Caco-2 (cell line): ENCODE results near the gene HABP4. TPM values are rescaled to one million over a fixed set of nuclear protein-coding genes. Genes with fewer than 3 reads are reported as not detected.

Experiments used
- BruUV-seq: library from RNA; stranded (reverse); fragments of 400-500 nt; replicated peaks from 2 replicates; lab custom pipeline; 2021; lab: Mats Ljungman, UMichigan
- CTCF ChIA-PET: fragments of 300-600 bp; sonication (Branson Sonifier 250); formaldehyde crosslinking; loops from one replicate; lab custom pipeline; 2022; ENCODE audit warnings: antibody characterized with exemption; lab: Charles Lee
- POLR2A ChIA-PET: fragments of 300-600 bp; sonication (Branson Sonifier 250); formaldehyde crosslinking; loops from one replicate; lab custom pipeline; 2022; ENCODE audit warnings: antibody characterized with exemption; lab: Charles Lee
- DNase-seq, 2 experiments: peaks; one replicate each; pipeline versions ENCODE4 v3.0.0 to v3.0.0-alpha.2; 2020 to 2022
- H3K27me3 ChIP-seq: replicated peaks from 2 replicates; pipeline ENCODE4 v1.6.0; 2011; ENCODE audit warnings: low read length; ENCODE audit not compliant: control insufficient read depth, insufficient read depth
- H3K36me3 ChIP-seq: 2 replicates; pipeline ENCODE4 v1.5.1; 2011; ENCODE audit warnings: low read length; ENCODE audit not compliant: control insufficient read depth, insufficient read depth
- H3K4me1 ChIP-seq: fragments of 250-450 bp; sonication (Bioruptor Pico); 2 replicates; pipeline ENCODE4 v1.5.1; 2020; ENCODE audit warnings: mild to moderate bottlenecking
- H3K4me3 ChIP-seq: 2 replicates; pipeline ENCODE4 v1.5.1; 2011; ENCODE audit warnings: low read depth, mild to moderate bottlenecking, control low read depth, low read length
- H3K9me3 ChIP-seq: fragments of 250-450 bp; sonication (Bioruptor Pico); 2 replicates; pipeline ENCODE4 v1.5.1; 2020; ENCODE audit warnings: mild to moderate bottlenecking, moderate library complexity
- H3K27ac Mint-ChIP-seq: one replicate; pipeline ENCODE4 v1.8.0; 2022; ENCODE audit warnings: mixed read lengths; ENCODE audit not compliant: unreplicated experiment
- H3K27me3 Mint-ChIP-seq: one replicate; pipeline ENCODE4 v1.8.0; 2022; ENCODE audit warnings: mixed read lengths; ENCODE audit not compliant: insufficient read depth, unreplicated experiment
- H3K36me3 Mint-ChIP-seq: one replicate; pipeline ENCODE4 v1.8.0; 2022; ENCODE audit warnings: mild to moderate bottlenecking, mixed read lengths; ENCODE audit not compliant: insufficient read depth, unreplicated experiment
- H3K4me1 Mint-ChIP-seq: one replicate; pipeline ENCODE4 v1.8.0; 2022; ENCODE audit warnings: low read depth, mixed read lengths; ENCODE audit not compliant: unreplicated experiment
- H3K4me3 Mint-ChIP-seq: one replicate; pipeline ENCODE4 v1.8.0; 2022; ENCODE audit warnings: mild to moderate bottlenecking, moderate library complexity, mixed read lengths; ENCODE audit not compliant: unreplicated experiment
- H3K9me3 Mint-ChIP-seq: one replicate; pipeline ENCODE4 v1.8.0; 2022; ENCODE audit warnings: mixed read lengths; ENCODE audit not compliant: unreplicated experiment
- intact Hi-C: fragments of 100-400 bp; cut with micrococcal nuclease; formaldehyde crosslinking; loops from one replicate; pipeline ENCODE4 v1.10.0; 2022; ENCODE audit not compliant: unreplicated experiment
- total RNA-seq: library from RNA; stranded (reverse); gene quantifications from 2 replicates; pipeline ENCODE4 v1.2.3, GENCODE V29; 2022
- TF ChIP-seq, protein P1 (sequence below), 2 experiments: fragments of 200-600 bp in 1 of 2; IDR thresholded peaks; 1 replicate in 1 of 2; 2 replicates in 1 of 2; pipeline versions ENCODE4 v1.5.1 to v1.8.0; 2011 to 2022; ENCODE audit warnings: antibody characterized with exemption in 1 of 2, control low read depth in 1 of 2, inconsistent platforms in 1 of 2, low read depth in 1 of 2, low read length in 1 of 2, mild to moderate bottlenecking in 1 of 2, moderate library complexity in 1 of 2; ENCODE audit not compliant: insufficient read depth in 1 of 2, severe bottlenecking in 1 of 2, unreplicated experiment in 1 of 2

HABP4 gene
- total RNA-seq, 1 experiment from 2014 or later = 26.7 TPM

DNA sequence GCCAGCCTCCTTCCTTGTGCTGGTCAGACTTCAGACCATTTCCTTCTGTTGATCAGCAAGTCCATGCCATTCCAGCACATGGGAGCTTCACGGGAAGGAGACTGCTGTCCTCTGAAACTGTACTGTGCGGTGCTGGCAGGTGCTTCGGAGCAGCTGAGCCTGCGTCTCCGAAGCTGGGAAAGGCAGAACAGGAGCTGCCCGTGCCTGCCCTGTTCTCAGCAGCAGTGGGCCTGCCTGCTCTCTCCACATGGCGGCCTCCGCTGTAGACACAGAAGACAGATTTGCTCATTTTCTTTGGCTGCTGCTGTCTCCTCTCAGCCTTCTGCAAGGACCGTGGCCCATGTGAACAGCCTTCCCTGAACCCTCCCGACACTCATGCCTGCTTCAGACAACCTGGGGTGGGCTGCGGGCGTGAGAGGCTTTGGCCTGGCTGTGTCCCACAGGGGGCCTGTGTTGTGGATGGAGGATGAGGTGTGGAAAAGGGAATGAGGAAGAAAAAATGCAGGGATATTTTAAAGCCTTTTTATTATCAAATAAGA is 43.1 kb downstream of the HABP4 start:
- CTCF ChIA-PET = no interaction called here
- intact Hi-C loops = no loop called here
- Histone ChIP-seq H3K4me1 (peaks cover 18% of the 10 kb centered on the region), H3K4me3 (no peak overlapping the region), H3K36me3 (peaks cover 4% of the 10 kb centered on the region), H3K27me3 (no peaks in the 10 kb centered on the region), H3K9me3 (no peaks in the 10 kb centered on the region)
- Mint-ChIP-seq H3K27me3 (no peaks in the 10 kb centered on the region), H3K36me3 (peaks cover 58% of the 10 kb centered on the region), H3K9me3 (no peaks in the 10 kb centered on the region), H3K4me3 (no peak overlapping the region), H3K27ac (no peak overlapping the region), H3K4me1 (peaks cover 16% of the 10 kb centered on the region)
- POLR2A ChIA-PET = no interaction called here
- DNase-seq = no peak
- BruUV-seq = no TSS peak
- TF ChIP-seq, protein P1, sequence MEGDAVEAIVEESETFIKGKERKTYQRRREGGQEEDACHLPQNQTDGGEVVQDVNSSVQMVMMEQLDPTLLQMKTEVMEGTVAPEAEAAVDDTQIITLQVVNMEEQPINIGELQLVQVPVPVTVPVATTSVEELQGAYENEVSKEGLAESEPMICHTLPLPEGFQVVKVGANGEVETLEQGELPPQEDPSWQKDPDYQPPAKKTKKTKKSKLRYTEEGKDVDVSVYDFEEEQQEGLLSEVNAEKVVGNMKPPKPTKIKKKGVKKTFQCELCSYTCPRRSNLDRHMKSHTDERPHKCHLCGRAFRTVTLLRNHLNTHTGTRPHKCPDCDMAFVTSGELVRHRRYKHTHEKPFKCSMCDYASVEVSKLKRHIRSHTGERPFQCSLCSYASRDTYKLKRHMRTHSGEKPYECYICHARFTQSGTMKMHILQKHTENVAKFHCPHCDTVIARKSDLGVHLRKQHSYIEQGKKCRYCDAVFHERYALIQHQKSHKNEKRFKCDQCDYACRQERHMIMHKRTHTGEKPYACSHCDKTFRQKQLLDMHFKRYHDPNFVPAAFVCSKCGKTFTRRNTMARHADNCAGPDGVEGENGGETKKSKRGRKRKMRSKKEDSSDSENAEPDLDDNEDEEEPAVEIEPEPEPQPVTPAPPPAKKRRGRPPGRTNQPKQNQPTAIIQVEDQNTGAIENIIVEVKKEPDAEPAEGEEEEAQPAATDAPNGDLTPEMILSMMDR (IDR thresholded peaks at IDR 0.05; ENCODE audit: insufficient read depth in 1 of 2, low read depth in 1 of 2, low read length in 1 of 2, severe bottlenecking in 1 of 2, unreplicated experiment in 1 of 2) = no peak

DNA sequence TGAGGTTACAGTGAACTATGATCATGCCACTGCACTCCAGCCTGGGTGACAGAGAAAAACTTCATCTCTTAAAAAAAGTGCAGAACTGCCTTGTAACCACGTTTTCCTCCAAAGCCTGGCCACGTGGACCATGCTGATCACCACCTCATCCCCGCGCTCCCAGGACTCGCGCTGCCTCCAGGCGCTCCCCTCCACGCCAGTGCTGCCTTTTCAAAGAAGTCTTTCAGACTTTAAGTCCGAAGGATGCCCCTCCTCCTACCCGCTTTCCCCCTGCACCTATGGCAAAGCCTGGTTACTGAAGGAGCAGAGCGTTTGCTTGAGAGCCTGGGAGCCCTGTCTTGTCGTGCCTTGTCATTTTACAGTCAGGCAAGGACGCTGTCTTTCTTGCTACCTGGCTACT is 43.8 kb downstream of the HABP4 start:
- Histone ChIP-seq H3K4me1 (peaks cover 18% of the 10 kb centered on the region), H3K9me3 (no peaks in the 10 kb centered on the region), H3K4me3 (no peak overlapping the region), H3K27me3 (no peaks in the 10 kb centered on the region), H3K36me3 (peaks cover 2% of the 10 kb centered on the region)
- CTCF ChIA-PET = no interaction called here
- intact Hi-C loops = no loop called here
- Mint-ChIP-seq H3K4me1 (peaks cover 16% of the 10 kb centered on the region), H3K27me3 (no peaks in the 10 kb centered on the region), H3K27ac (peak overlapping the region; percentile 24), H3K36me3 (peaks cover 56% of the 10 kb centered on the region), H3K4me3 (no peak overlapping the region), H3K9me3 (no peaks in the 10 kb centered on the region)
- TF ChIP-seq, protein P1 (IDR thresholded peaks at IDR 0.05; ENCODE audit: insufficient read depth in 1 of 2, low read depth in 1 of 2, low read length in 1 of 2, severe bottlenecking in 1 of 2, unreplicated experiment in 1 of 2) = no peak
- POLR2A ChIA-PET = no interaction called here
- BruUV-seq = no TSS peak
- DNase-seq = no peak

DNA sequence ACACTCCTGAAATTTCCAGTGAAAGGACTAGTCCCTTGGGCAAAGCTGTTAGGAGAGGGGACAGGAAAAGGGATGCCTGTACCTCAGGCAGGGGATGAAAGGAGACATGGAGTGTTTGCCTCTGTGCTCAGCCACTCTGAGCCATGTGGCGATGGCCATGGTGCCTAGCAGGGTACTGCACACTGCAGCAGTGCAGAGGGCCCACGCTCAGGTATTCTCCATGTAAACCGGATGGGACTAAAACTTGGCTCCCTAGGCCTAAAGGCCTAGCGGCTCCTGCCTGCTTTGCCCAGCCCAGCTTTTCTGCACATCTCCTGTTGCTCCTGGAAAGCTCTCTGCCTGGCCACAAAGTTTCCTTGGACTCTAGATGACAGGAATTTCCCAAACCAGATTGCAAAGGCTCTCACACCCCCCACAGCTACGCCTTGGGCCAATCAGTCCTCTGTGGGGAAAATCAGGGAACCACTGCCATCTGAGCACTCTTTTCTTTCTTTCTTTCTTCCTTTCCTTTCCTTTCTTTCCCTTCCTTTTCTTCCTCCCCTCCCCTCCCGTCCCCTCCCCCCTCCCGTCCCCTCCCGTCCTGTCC is 44.3 kb downstream of the HABP4 start:
- Histone ChIP-seq H3K27me3 (no peaks in the 10 kb centered on the region), H3K36me3 (peaks cover 2% of the 10 kb centered on the region), H3K4me3 (no peak overlapping the region), H3K9me3 (no peaks in the 10 kb centered on the region), H3K4me1 (peaks cover 18% of the 10 kb centered on the region)
- POLR2A ChIA-PET = no interaction called here
- DNase-seq = no peak
- Mint-ChIP-seq H3K4me3 (no peak overlapping the region), H3K9me3 (no peaks in the 10 kb centered on the region), H3K4me1 (peaks cover 16% of the 10 kb centered on the region), H3K27me3 (no peaks in the 10 kb centered on the region), H3K36me3 (peaks cover 56% of the 10 kb centered on the region), H3K27ac (peak overlapping the region; percentile 24)
- no TSS peak for BruUV-seq
- TF ChIP-seq, protein P1 (IDR thresholded peaks at IDR 0.05; ENCODE audit: insufficient read depth in 1 of 2, low read depth in 1 of 2, low read length in 1 of 2, severe bottlenecking in 1 of 2, unreplicated experiment in 1 of 2) = no peak
- intact Hi-C loops = no loop called here
- CTCF ChIA-PET = no interaction called here
